ENCODE data around the gene OR13C5.
"Not testable (repeated sequence)": the region's sequence is repeated elsewhere in the genome, so short reads cannot be mapped to it uniquely, and the experiment has no call there.

OR13C5 gene, protein sequence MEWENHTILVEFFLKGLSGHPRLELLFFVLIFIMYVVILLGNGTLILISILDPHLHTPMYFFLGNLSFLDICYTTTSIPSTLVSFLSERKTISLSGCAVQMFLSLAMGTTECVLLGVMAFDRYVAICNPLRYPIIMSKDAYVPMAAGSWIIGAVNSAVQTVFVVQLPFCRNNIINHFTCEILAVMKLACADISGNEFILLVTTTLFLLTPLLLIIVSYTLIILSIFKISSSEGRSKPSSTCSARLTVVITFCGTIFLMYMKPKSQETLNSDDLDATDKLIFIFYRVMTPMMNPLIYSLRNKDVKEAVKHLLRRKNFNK

GRCh38 chr9:104599313-104599712 is at the start of gene OR13C5:
TSS of gene OR13C5 (minus strand) at chr9:104599413. CDS start at chr9:104599413, 0 bp downstream.
- H4K20me1 ChIP-seq (ENCODE audit: insufficient read depth, low read length); H3K4me2 ChIP-seq (ENCODE audit: low read length); H3K4me1 ChIP-seq (ENCODE audit: low read length); H3K27ac ChIP-seq (ENCODE audit: low read length); H3K4me3 ChIP-seq (ENCODE audit: low read length); H3K9ac ChIP-seq (ENCODE audit: low read length); H3K27me3 ChIP-seq (ENCODE audit: low read depth, low read length); H2AFZ ChIP-seq (ENCODE audit: low read depth, low read length); H3K79me2 ChIP-seq (ENCODE audit: low read length); H3K36me3 ChIP-seq (replicated peaks; ENCODE audit: low read depth, low read length); H3K9me3 ChIP-seq (ENCODE audit: insufficient read depth, low read length): not testable (repeated sequence)

GRCh38 chr9:104635456-104635855 is 36.2 kb upstream of the OR13C5 start:
- Histone ChIP-seq H3K27ac (ENCODE audit: low read length) (no peak overlapping the region), H3K9ac (ENCODE audit: low read length) (no peak overlapping the region), H3K9me3 (ENCODE audit: insufficient read depth, low read length) (no peaks in the 10 kb centered on the region), H3K27me3 (ENCODE audit: low read depth, low read length) (no peaks in the 10 kb centered on the region), H2AFZ (ENCODE audit: low read depth, low read length) (no peak overlapping the region), H4K20me1 (ENCODE audit: insufficient read depth, low read length) (no peaks in the 10 kb centered on the region), H3K4me3 (ENCODE audit: low read length) (no peak overlapping the region), H3K79me2 (ENCODE audit: low read length) (no peaks in the 10 kb centered on the region), H3K4me2 (ENCODE audit: low read length) (no peak overlapping the region), H3K36me3 (replicated peaks; ENCODE audit: low read depth, low read length) (no peaks in the 10 kb centered on the region), H3K4me1 (ENCODE audit: low read length) (no peaks in the 10 kb centered on the region)
- TF ChIP-seq CTCF (IDR thresholded peaks at IDR 0.05; ENCODE audit: low read depth, low read length) (no peak), EZH2phosphoT487 (IDR thresholded peaks at IDR 0.05; ENCODE audit: low read depth) (no peak)

DNA sequence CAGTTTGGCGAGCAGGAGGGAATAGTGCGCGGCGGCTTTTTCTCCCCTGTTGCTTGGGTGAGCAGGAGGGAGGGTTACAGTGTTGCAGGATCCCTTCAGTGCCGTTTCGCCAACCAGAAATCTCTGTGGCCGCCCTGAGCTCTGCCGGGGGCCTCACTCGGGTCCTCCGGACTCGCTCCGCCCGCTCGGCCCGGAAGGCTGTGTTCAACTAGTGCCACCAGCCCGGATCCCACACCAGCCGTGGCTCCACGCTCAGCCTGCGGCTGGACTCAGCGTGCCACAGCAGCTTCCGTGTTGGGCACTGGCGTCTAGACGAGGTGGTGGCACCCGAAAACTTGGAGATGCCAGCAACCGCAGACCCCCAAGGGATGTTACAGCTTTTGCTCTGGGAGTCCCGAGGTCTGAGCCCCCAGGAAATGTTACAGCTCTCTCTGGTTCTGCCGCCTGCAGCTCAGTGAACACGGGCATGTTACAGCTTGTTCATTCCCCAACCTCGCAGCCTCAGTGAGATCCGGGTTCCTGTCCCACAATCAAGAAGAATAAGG is 34.8 kb upstream of the OR13C5 start:
- no peaks in the 10 kb centered on the region for H3K36me3 ChIP-seq (replicated peaks; ENCODE audit: low read depth, low read length)
- H3K9me3 ChIP-seq (ENCODE audit: insufficient read depth, low read length) = no peaks in the 10 kb centered on the region
- no peak overlapping the region for H3K4me2 ChIP-seq (ENCODE audit: low read length)
- H3K79me2 ChIP-seq (ENCODE audit: low read length) = no peaks in the 10 kb centered on the region
- H3K4me3 ChIP-seq (ENCODE audit: low read length) = no peak overlapping the region
- H4K20me1 ChIP-seq (ENCODE audit: insufficient read depth, low read length) = no peaks in the 10 kb centered on the region
- H3K27me3 ChIP-seq (ENCODE audit: low read depth, low read length) = no peaks in the 10 kb centered on the region
- H3K4me1 ChIP-seq (ENCODE audit: low read length) = no peaks in the 10 kb centered on the region
- no peak overlapping the region for H3K27ac ChIP-seq (ENCODE audit: low read length)
- no peak overlapping the region for H3K9ac ChIP-seq (ENCODE audit: low read length)
- H2AFZ ChIP-seq (ENCODE audit: low read depth, low read length) = no peak overlapping the region
- TF ChIP-seq CTCF (IDR thresholded peaks at IDR 0.05; ENCODE audit: low read depth, low read length) = no peak
- TF ChIP-seq EZH2phosphoT487 (IDR thresholded peaks at IDR 0.05; ENCODE audit: low read depth) = no peak

- not testable (repeated sequence) for H3K9me3 ChIP-seq (ENCODE audit: insufficient read depth, low read length); H2AFZ ChIP-seq (ENCODE audit: low read depth, low read length); H3K27ac ChIP-seq (ENCODE audit: low read length); H3K79me2 ChIP-seq (ENCODE audit: low read length); H3K4me2 ChIP-seq (ENCODE audit: low read length); H3K9ac ChIP-seq (ENCODE audit: low read length); H3K4me1 ChIP-seq (ENCODE audit: low read length); H4K20me1 ChIP-seq (ENCODE audit: insufficient read depth, low read length); H3K36me3 ChIP-seq (replicated peaks; ENCODE audit: low read depth, low read length); H3K27me3 ChIP-seq (ENCODE audit: low read depth, low read length); H3K4me3 ChIP-seq (ENCODE audit: low read length)
Measured at GRCh38 chr9:104625964-104626363, 26.8 kb upstream of the OR13C5 start.

- Histone ChIP-seq H4K20me1 (ENCODE audit: insufficient read depth, low read length) (no peaks in the 10 kb centered on the region), H3K4me2 (ENCODE audit: low read length) (no peak within 1 kb of the TSS), H3K79me2 (ENCODE audit: low read length) (no peaks in the 10 kb centered on the region), H3K27me3 (ENCODE audit: low read depth, low read length) (no peaks in the 10 kb centered on the region), H3K4me3 (ENCODE audit: low read length) (no peak within 1 kb of the TSS), H3K9ac (ENCODE audit: low read length) (no peak within 1 kb of the TSS), H3K9me3 (ENCODE audit: insufficient read depth, low read length) (no peaks in the 10 kb centered on the region), H3K36me3 (replicated peaks; ENCODE audit: low read depth, low read length) (no peaks in the 10 kb centered on the region), H3K27ac (ENCODE audit: low read length) (no peak within 1 kb of the TSS), H3K4me1 (ENCODE audit: low read length) (no peaks in the 10 kb centered on the region), H2AFZ (ENCODE audit: low read depth, low read length) (no peak within 1 kb of the TSS)
- no peak for TF ChIP-seq EZH2phosphoT487 (IDR thresholded peaks at IDR 0.05; ENCODE audit: low read depth)
- no peak for TF ChIP-seq CTCF (IDR thresholded peaks at IDR 0.05; ENCODE audit: low read depth, low read length)
Measured at GRCh38 chr9:104618104-104618503, 18.9 kb upstream of the OR13C5 start, which contains the start of gene OR13C9. TSS of gene OR13C9 (minus strand) at chr9:104618204. CDS start at chr9:104618204, 0 bp downstream.

Measured in OCI-LY3 (cell line).